GM18907 (cell line): ENCODE data around the gene TLCD3A.
A peak's percentile ranks its signal among the peaks of the same experiment; 100 is the strongest.
"Not testable (repeated sequence)": the region's sequence is repeated elsewhere in the genome, so short reads cannot be mapped to it uniquely, and the experiment has no call there.

Source experiments
- ATAC-seq: cut with Tn5 transposase; IDR thresholded peaks from one replicate; pipeline ENCODE4 v1.9.1; 2021; ENCODE audit warnings: mild to moderate bottlenecking, moderate library complexity; ENCODE audit not compliant: unreplicated experiment

TLCD3A gene

GRCh38 chr17:732067-732901, at the start of gene TLCD3A:
Gene TLCD3A, plus strand, starts transcription at chr17:732596. Its CDS starts 52 bp downstream, at chr17:732648.
- peak; percentile 62 for ATAC-seq

DNA sequence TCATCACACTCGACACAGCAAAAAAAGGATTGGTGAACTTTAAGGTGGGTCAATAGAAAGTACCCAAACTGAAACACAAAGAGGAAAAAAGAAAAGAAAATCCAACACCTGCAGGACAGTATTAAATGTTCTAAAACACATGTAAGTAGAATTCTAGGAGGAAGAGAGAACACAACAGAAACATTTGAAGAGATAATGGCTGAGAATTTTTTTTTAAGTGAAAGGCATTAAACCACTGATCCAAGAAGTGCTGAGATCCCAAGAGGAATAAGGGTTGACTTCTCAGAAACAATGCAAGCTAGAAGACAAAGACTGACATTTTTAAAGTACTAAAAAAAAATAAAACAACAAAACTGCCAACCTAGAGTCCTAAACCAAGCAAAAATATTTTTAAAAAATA, 49.4 kb upstream of the TLCD3A start:
- ATAC-seq: no peak

DNA sequence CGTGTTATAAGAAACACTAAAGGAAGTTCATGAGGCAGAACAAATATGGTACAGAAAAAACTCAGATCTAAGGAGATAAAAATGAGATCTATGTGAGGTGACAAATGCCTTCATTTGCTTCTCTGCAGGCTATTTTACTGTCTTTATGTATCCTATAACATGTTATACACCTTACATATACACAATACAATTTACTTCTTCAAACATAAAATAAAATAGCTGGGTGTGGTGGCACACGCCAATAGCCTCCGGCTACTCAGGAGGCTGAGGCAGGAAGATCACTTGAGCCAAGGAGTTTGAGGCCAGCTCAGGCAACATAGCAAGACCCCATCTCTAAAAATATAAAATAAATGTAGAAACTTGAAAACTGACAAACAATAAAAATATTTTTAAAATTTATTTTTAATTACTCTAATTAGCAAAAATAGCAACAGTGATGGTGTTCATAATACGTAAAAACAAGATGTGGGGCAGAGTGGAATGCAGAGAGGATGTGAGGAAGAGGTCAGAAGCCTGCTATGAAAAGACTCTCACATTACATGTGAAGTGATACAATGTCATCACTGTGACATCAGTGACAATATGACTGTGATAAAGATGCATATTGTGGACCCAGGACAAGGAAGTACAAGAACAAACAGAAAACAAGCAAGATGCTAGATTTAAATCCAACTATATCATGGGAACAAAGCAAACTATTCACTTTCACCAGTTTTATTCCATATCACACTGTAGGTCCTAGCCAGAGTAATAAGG, 48.7 kb upstream of the TLCD3A start:
- ATAC-seq: no peak

GRCh38 chr17:685006-685405, 47.4 kb upstream of the TLCD3A start:
- ATAC-seq: no peak

GRCh38 chr17:688100-688989, 44.1 kb upstream of the TLCD3A start:
- ATAC-seq: no peak

- no peak for ATAC-seq
These were observed 42.7 kb upstream of the TLCD3A start for GRCh38 chr17:689556-690275.

DNA sequence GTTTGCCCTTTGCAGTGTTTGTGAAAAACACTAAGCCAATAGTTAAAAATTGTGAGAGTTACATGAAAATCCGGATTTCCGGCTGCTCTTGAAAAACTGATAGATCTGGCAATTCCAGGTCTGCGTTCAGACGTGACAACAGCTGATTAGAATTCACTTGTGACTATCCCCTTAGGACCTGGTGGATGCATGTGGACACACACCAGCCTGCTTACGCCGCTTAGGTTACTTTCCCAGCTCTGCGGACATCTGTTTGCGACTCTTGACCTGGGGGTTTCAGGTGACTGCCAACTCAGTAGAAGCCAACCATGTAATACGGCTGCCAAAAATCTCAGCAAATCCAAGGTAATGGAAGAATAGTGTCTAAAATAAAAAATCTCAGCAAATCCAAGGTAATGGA, 42.0 kb upstream of the TLCD3A start:
- no peak for ATAC-seq

- no peak for ATAC-seq
These were observed 41.0 kb upstream of the TLCD3A start for GRCh38 chr17:691423-691822.

DNA sequence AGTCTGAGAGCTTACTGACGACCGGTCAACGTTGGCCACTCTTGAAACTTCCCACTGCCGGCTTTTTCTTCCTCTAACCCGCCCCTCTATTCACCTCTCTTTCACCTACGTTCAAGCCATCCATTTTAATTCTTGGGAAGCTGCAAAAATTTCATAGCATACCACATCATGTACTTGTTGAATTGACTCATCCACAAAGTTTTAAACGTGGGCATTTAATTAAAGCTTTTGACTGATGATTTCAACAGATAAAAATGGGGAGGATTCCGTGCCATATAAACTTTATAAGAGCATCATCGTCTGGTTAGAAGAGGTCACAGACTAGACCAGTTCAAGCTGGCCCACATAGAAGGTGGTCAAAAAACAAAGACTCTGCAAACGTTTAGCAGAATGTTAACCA, 40.3 kb upstream of the TLCD3A start:
- ATAC-seq: no peak

- ATAC-seq: no peak
These were observed 38.4 kb upstream of the TLCD3A start for GRCh38 chr17:693791-694638.

- ATAC-seq: no peak
These were observed 36.0 kb upstream of the TLCD3A start for GRCh38 chr17:696369-696768.

DNA sequence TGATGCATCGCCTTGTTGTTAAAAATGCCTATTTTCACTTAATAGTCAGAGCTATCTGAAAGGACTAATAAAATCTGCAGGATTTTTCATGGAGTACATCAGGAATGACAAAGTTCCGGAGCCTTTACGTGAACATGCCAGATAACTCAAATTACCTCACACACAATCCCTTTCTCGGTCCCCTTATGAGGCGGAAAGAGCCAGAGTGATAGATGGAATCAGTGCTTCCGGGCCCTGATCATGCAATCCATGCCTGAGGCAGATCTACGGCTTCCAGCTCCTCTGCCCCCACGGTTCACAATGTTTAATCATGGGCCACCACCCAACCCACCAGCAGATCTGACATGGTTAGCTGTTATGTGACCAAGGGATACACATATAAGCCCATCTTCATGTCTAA, 34.7 kb upstream of the TLCD3A start:
- ATAC-seq: no peak

DNA sequence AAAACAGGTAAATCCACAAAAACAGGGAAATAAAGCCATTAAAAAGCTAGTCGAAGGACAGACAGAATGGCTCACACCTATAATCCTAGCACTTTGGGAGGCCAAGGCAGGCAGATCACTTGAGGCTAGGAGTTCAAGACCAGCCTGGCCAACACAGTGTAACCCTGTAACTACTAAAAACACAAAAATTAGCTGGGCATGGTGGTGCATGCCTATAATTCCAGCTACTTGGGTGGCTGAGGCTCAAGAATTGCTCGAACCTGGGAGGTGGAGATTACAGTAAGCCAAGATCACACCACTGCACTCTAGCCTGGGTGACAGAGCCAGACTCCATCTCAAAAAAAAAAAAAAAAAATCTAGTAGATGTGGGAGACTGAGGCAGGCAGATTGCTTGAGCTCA, 34.3 kb upstream of the TLCD3A start:
- ATAC-seq: not testable (repeated sequence)

GRCh38 chr17:699345-699744, 33.1 kb upstream of the TLCD3A start:
- ATAC-seq: no peak

DNA sequence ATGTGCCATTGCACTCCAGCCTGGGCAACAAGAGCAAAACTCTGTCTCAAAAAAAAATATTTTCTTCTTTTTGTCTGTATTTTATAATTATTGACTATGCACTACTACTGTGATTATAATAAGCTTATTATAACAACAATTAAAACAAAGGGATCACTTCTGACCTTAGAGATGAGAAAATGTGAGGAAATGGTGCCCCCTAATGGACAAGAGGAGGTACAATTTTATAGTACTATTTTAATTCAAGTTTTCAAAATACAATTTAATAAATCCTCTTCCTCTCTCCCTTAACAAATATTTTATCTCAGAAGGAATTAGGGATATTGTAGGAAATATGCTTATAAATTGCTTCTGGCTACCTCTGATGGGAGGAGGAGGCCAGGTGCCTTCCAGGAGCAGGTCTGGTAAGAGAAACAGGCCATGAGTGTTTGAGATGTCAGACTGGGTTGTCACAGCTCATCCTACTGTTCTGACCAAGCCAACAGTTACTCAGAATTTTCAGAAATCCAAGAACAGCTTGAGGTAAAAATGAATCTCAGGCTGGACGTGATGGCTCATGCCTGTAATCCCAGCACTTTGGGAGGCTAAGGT, 31.8 kb upstream of the TLCD3A start:
- ATAC-seq: no peak

DNA sequence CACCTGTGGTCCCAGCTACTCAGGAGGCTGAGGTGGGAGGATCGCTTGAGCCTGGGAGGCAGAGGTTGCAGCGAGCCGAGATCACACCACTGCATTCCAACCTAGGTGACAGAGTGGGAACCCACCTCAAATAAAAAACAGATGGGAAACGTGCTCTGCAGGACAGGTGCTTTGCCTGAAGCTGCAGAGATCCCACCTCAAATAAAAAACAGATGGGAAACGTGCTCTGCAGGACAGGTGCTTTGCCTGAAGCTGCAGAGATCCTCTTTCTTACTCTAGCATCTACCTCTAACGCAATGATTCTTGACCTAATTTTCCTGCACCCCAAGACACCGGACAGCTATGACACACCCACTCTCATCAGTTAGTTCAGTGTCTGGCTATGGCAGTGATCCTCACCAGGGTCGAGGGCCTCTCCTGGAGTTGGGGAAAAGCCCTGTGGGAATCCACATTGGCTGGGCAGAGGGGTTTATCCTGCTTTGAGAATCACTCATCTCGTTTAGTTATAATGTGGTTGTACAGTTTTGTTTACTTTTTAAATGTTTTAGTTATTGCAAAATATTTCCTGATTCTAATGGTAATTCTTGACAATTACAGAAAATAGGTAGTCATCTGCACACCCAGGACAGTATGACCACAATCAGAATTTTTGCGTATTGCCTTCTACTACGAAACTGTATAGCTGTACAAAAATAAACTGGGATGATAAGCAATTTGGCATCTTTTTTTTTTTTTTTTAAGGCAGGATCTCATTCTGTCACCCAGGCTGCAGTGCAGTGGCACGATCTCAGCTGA, 29.1 kb upstream of the TLCD3A start:
- ATAC-seq: no peak

- no peak for ATAC-seq
These were observed 28.1 kb upstream of the TLCD3A start for GRCh38 chr17:704111-704864.

DNA sequence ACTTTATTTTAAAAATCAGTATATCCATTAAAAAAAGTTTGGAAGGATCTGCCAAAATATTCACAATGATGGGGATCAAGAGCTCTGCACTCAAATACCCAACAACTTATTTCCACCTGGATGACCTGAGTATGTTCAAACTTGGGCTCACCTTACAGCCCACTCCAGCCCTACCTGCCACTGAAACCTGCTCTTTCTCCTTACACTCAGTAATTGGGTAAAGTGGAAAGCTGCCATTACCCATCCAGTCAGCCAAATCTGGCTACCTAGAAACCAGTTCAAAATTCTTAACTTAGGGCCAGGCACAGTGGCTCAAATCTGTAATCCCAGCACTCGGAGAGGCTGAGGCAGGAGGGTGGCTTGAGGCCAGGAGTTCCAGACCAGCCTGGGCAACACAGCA, 27.4 kb upstream of the TLCD3A start:
- no peak for ATAC-seq
